ENCODE measurements around the gene AXL.
"Not testable (repeated sequence)": the region's sequence is repeated elsewhere in the genome, so short reads cannot be mapped to it uniquely, and the experiment has no call there.

The AXL gene

GRCh38 chr19:41206926-41207750, 11.9 kb upstream of the AXL start:
- no peak for DNase-seq

- no peak for DNase-seq
Observed at GRCh38 chr19:41214161-41214560, 4.9 kb upstream of the AXL start.

GRCh38 chr19:41217741-41218140, 1.3 kb upstream of the AXL start:
- no peak for DNase-seq

- DNase-seq, result no peak
Observed at GRCh38 chr19:41218249-41218614, 791 bp upstream of the AXL start.

- DNase-seq, result no peak
Observed at GRCh38 chr19:41219924-41220567, 1.0 kb downstream of the AXL start.

- DNase-seq, result no peak
Observed at GRCh38 chr19:41220811-41221210, 1.8 kb downstream of the AXL start.

GRCh38 chr19:41221514-41222205, 2.6 kb downstream of the AXL start:
- no peak for DNase-seq

- DNase-seq, result no peak
Observed at GRCh38 chr19:41222240-41222639, 3.2 kb downstream of the AXL start.

- no peak for DNase-seq
Observed at GRCh38 chr19:41223431-41224234, 4.6 kb downstream of the AXL start.

- DNase-seq, result no peak
Observed at GRCh38 chr19:41224632-41225031, 5.6 kb downstream of the AXL start.

GRCh38 chr19:41225238-41226052, 6.4 kb downstream of the AXL start:
- DNase-seq, result no peak

- no peak for DNase-seq
Observed at GRCh38 chr19:41226053-41226873, 7.2 kb downstream of the AXL start.

GRCh38 chr19:41226874-41227390, 7.9 kb downstream of the AXL start:
- no peak for DNase-seq

GRCh38 chr19:41228486-41228885, 9.5 kb downstream of the AXL start:
- no peak for DNase-seq

- not testable (repeated sequence) for DNase-seq
Observed at GRCh38 chr19:41229338-41229737, 10.3 kb downstream of the AXL start.

GRCh38 chr19:41230067-41230857, 11.2 kb downstream of the AXL start:
- no peak for DNase-seq

GRCh38 chr19:41232686-41233085, 13.7 kb downstream of the AXL start:
- DNase-seq, result no peak

GRCh38 chr19:41233748-41234240, 14.8 kb downstream of the AXL start:
- DNase-seq, result no peak

- no peak for DNase-seq
Observed at GRCh38 chr19:41234512-41235168, 15.6 kb downstream of the AXL start.
